A673 (cell line): Measurements from ENCODE around the gene CACNA2D2. TPM values are rescaled to one million over a fixed set of nuclear protein-coding genes. Genes with fewer than 3 reads are reported as not detected.

ENCODE experiments used
- BruUV-seq: library from RNA; stranded (reverse); fragments of 400-500 nt; replicated peaks from 2 replicates; lab custom pipeline; 2021; lab: Mats Ljungman, UMichigan
- CTCF ChIA-PET: fragments of 300-600 bp; sonication (Branson Sonifier 250); formaldehyde crosslinking; loops from one replicate; lab custom pipeline; 2022; ENCODE audit warnings: antibody characterized with exemption; lab: Charles Lee
- POLR2A ChIA-PET: fragments of 300-600 bp; sonication (Branson Sonifier 250); formaldehyde crosslinking; loops from one replicate; lab custom pipeline; 2022; ENCODE audit warnings: antibody characterized with exemption; ENCODE audit not compliant: low non-redundant PET; lab: Charles Lee
- DNase-seq: peaks from one replicate; pipeline ENCODE4 v3.0.0-alpha.2; 2015; ENCODE audit warnings: low spot score
- H3K27ac ChIP-seq: fragments of 200-600 bp; sonication (generic); 2 replicates; pipeline ENCODE4 v1.5.1; 2016; ENCODE audit warnings: mixed run types, low read depth, mild to moderate bottlenecking, mixed read lengths, antibody characterized with exemption, low read length; ENCODE audit not compliant: poor library complexity, severe bottlenecking
- H3K27me3 ChIP-seq: fragments of 200-600 bp; sonication (generic); replicated peaks from 2 replicates; pipeline ENCODE4 v1.6.1; 2017; ENCODE audit warnings: mixed run types, low read depth, mild to moderate bottlenecking, mixed read lengths, antibody characterized with exemption, low read length; ENCODE audit not compliant: insufficient read depth, poor library complexity
- H3K36me3 ChIP-seq: fragments of 200-600 bp; sonication (generic); 2 replicates; pipeline ENCODE4 v1.6.1; 2016; ENCODE audit warnings: mixed run types, mild to moderate bottlenecking, mixed read lengths, antibody characterized with exemption, low read length; ENCODE audit not compliant: insufficient read depth, poor library complexity, severe bottlenecking
- H3K4me1 ChIP-seq: fragments of 200-600 bp; sonication (generic); 2 replicates; pipeline ENCODE4 v1.6.1; 2017; ENCODE audit warnings: mixed run types, mild to moderate bottlenecking, mixed read lengths, antibody characterized with exemption, low read length; ENCODE audit not compliant: insufficient read depth, poor library complexity, severe bottlenecking
- H3K4me3 ChIP-seq: fragments of 200-600 bp; sonication (generic); 2 replicates; pipeline ENCODE4 v1.5.1; 2016; ENCODE audit warnings: low read depth, mixed run types, mild to moderate bottlenecking, mixed read lengths, low read length; ENCODE audit not compliant: poor library complexity, severe bottlenecking
- H3K9me3 ChIP-seq: fragments of 200-600 bp; sonication (generic); 2 replicates; pipeline ENCODE4 v1.6.1; 2016; ENCODE audit warnings: mixed run types, low read depth, mild to moderate bottlenecking, mixed read lengths, antibody characterized with exemption, low read length; ENCODE audit not compliant: poor library complexity, severe bottlenecking
- EZH2 ChIP-seq: fragments of 200-600 bp; sonication (generic); IDR thresholded peaks from 2 replicates; pipeline ENCODE4 v1.6.1; 2017; ENCODE audit warnings: borderline replicate concordance, low read depth, mild to moderate bottlenecking, mixed read lengths, antibody characterized with exemption, low read length; ENCODE audit not compliant: poor library complexity, severe bottlenecking
- intact Hi-C: fragments of 100-400 bp; cut with micrococcal nuclease; formaldehyde crosslinking; loops from one replicate; pipeline ENCODE4 v1.10.0; 2022; ENCODE audit not compliant: unreplicated experiment
- total RNA-seq: library from RNA; stranded (reverse); gene quantifications from 2 replicates; pipeline ENCODE4 v1.2.3, GENCODE V29; 2021
- TF ChIP-seq, protein P1 (sequence below): fragments of 300-800, 200-600 bp; sonication (generic); conservative IDR thresholded peaks from 2 replicates; pipeline ENCODE4 v1.5.1; 2017; ENCODE audit warnings: low read depth, mild to moderate bottlenecking, antibody characterized with exemption, low read length, moderate library complexity, mixed read lengths

The CACNA2D2 gene
- total RNA-seq, 1 experiment from 2014 or later: 0.17 TPM

DNA sequence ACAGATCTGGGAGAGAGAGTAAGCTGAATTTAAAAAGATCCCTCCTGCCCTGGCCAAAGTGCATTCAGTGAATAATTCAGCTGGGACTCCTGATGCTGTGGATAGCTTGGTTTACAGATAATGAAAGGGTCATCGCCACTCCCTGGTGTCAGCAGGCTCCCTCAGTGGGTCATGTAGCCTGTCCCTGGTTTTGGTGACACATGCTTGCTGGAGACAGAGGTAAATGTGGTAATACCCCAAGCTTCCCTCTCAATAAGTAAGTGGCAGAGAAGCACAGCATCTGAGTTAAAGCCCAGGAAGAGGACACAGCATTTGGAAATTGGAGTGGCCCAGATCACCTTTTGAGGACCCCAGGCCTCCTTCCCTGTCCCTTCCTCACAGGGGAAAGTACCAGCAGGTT, 146.0 kb downstream of the CACNA2D2 start:
- no peaks in the 10 kb centered on the region for H3K27me3 ChIP-seq
- intact Hi-C loops: no loop called here
- H3K4me1 ChIP-seq: no peaks in the 10 kb centered on the region
- no peak for TF ChIP-seq EZH2
- H3K4me3 ChIP-seq: peak overlapping the region; percentile 72
- no TSS peak for BruUV-seq
- DNase-seq: no peak
- ChIA-PET POLR2A (no interaction called here), CTCF (no interaction called here)
- H3K9me3 ChIP-seq: no peaks in the 10 kb centered on the region
- peaks cover 3% of the 10 kb centered on the region for H3K36me3 ChIP-seq
- no peak overlapping the region for H3K27ac ChIP-seq

DNA sequence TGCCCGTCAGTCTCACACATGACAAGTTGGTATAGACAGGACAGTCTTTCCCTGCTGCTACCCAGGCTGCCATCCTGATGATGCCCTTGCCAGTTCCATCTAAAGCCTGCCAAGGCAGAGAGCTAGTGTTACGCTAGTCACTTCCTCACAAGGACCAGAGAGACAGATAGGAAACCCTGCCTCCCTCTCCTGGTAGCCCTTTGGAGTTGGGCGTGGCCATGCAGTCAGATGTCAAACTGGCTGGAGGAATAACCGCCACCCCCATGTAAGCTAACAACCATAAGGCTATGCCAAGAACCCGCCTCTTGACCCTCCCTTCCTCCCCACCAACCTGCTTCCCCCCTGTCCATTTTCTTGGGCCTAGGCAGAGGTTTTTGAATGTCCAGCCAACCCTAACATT, 146.9 kb downstream of the CACNA2D2 start:
- intact Hi-C loops: no loop called here
- no peak overlapping the region for H3K27ac ChIP-seq
- H3K36me3 ChIP-seq: peaks cover 3% of the 10 kb centered on the region
- H3K27me3 ChIP-seq: no peaks in the 10 kb centered on the region
- no peak for DNase-seq
- POLR2A ChIA-PET: no interaction called here
- no peak overlapping the region for H3K4me3 ChIP-seq
- no peaks in the 10 kb centered on the region for H3K9me3 ChIP-seq
- no peak for TF ChIP-seq EZH2
- BruUV-seq: no TSS peak
- no peaks in the 10 kb centered on the region for H3K4me1 ChIP-seq
- CTCF ChIA-PET: interaction anchor here (0.6 kb wide), 1 partner anchor 178 kb away, joined by 7 read pairs; no protein-coding TSS in a partner anchor

DNA sequence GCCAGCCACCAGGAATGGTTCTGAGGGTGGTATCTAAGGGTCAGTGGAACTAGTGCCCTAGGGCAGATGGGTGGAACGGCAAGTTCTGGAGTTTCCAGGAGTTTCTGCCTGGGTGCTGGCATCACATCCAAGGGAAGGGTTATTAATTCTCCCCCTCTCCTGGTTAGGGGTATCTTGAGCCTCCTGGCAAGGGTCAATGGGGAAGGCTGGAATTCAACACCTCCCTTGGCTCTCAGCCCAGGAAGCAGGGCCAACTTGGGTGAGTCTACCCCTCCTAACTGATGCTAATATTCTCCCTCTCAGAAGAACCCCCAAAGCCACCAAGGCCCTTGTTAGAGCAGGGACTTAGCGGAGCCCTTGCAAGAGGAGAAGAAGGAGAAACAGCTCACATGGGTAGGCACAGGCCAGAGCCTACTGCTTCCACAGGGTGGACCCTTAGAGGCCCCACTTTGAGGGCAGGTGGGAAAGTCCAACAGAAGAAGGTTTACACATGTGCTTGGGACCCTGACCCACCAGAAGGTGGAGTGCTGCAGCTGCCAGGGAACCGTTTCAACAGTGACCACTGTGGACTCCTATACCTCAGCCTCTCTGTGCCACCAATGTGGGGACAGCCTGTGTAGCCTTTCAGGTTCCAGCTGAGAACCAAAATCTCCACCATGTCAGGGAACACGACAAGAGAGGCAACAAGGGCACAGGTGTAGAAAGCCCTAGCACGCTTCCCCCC, 147.4 kb downstream of the CACNA2D2 start:
- POLR2A ChIA-PET: no interaction called here
- Histone ChIP-seq H3K4me1 (peaks cover 5% of the 10 kb centered on the region), H3K4me3 (no peak overlapping the region), H3K27ac (no peak overlapping the region), H3K9me3 (no peaks in the 10 kb centered on the region), H3K36me3 (peaks cover 3% of the 10 kb centered on the region), H3K27me3 (no peaks in the 10 kb centered on the region)
- BruUV-seq: no TSS peak
- CTCF ChIA-PET: no interaction called here
- intact Hi-C loops: no loop called here
- DNase-seq: no peak
- TF ChIP-seq, protein P1, sequence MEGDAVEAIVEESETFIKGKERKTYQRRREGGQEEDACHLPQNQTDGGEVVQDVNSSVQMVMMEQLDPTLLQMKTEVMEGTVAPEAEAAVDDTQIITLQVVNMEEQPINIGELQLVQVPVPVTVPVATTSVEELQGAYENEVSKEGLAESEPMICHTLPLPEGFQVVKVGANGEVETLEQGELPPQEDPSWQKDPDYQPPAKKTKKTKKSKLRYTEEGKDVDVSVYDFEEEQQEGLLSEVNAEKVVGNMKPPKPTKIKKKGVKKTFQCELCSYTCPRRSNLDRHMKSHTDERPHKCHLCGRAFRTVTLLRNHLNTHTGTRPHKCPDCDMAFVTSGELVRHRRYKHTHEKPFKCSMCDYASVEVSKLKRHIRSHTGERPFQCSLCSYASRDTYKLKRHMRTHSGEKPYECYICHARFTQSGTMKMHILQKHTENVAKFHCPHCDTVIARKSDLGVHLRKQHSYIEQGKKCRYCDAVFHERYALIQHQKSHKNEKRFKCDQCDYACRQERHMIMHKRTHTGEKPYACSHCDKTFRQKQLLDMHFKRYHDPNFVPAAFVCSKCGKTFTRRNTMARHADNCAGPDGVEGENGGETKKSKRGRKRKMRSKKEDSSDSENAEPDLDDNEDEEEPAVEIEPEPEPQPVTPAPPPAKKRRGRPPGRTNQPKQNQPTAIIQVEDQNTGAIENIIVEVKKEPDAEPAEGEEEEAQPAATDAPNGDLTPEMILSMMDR: no peak

DNA sequence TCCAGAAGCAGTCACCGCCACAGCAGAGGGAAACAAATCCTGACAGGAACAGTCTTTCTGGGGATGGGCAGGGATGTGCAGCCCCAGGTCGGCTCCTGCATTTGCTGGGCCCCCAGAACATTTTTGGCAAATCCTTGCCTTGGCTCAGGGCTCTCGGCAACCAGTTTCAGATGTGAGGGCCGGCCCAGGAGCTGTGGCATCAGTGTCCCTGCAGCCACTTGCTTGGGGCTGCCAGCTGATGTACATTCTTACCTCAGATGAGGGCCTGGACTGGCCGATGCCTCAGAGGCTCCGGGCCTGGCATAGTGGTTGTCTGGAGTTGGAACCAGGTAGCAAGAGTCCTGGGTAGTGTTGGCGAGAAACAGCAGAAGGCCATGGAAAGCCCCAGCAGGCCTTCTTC, 148.6 kb downstream of the CACNA2D2 start:
- H3K27me3 ChIP-seq: no peaks in the 10 kb centered on the region
- TF ChIP-seq EZH2: no peak
- TF ChIP-seq, protein P1: no peak
- H3K4me3 ChIP-seq: no peak overlapping the region
- peaks cover 5% of the 10 kb centered on the region for H3K4me1 ChIP-seq
- intact Hi-C loops: loop anchor here (5.0 kb wide), 1 partner anchor 187 kb away; no protein-coding TSS in a partner anchor
- H3K27ac ChIP-seq: no peak overlapping the region
- no peak for DNase-seq
- POLR2A ChIA-PET: no interaction called here
- H3K36me3 ChIP-seq: peaks cover 3% of the 10 kb centered on the region
- CTCF ChIA-PET: no interaction called here
- no peaks in the 10 kb centered on the region for H3K9me3 ChIP-seq
- BruUV-seq: no TSS peak
